GM12864 (cell line): ENCODE results near the gene GRIK3.

Experiments
- DNase-seq: peaks from one replicate; pipeline ENCODE4 v3.0.0-alpha.2; 2011; ENCODE audit warnings: low read depth
- H3K4me3 ChIP-seq: 2 replicates; pipeline ENCODE4 v1.5.1; 2011; ENCODE audit warnings: mild to moderate bottlenecking, low read depth, low read length, control low read depth
- CTCF ChIP-seq: IDR thresholded peaks from 2 replicates; pipeline ENCODE4 v1.5.1; 2011; ENCODE audit warnings: low read depth, mild to moderate bottlenecking, moderate library complexity, low read length, control low read depth, inconsistent platforms; ENCODE audit errors: missing control alignments

GRIK3 gene

DNA sequence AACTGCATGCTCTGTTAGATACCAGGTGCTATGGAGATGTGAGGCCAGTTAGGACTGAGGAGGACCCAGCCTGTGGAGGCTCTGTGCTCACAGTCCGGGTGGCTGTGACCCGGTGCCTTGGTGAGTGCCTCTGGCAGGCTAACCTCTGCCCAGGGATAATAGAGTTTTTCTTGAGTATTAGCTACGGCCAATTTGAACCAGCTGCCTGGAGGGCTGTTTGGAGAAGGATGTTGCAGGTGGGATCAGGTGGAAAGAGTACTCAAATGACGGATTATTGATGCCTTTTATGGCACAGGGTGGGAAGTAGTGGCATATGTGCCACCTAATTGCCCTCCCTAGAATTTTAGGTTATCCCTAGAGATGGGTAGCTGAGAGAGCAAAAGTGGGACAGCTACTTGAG, 182.7 kb downstream of the GRIK3 start:
- no peak for DNase-seq
- no peak overlapping the region for H3K4me3 ChIP-seq
- no peak for TF ChIP-seq CTCF

DNA sequence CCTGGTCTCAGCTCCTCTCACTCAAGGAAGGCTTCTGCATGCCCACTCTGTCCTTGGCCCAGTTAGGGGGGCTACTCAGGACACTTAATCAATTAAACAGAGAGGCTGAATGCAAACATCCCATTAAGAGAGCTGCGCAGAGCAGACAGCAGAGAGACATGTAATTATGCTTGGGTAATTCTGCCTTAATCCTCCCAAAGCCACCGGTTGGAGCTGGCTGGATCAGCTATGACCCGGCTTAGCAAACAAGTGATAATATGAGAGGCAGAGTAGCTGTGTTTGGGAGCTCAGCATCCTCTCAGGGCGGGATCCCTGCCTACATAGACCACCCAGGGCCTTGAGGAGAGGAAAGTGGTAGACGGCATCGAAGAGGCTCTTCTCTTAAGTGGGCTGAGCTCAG, 183.2 kb downstream of the GRIK3 start:
- TF ChIP-seq CTCF = no peak
- H3K4me3 ChIP-seq = no peak overlapping the region
- no peak for DNase-seq

- no peak for DNase-seq
- no peak for TF ChIP-seq CTCF
- no peak overlapping the region for H3K4me3 ChIP-seq
Observed at GRCh38 chr1:36849956-36850355, 184.4 kb downstream of the GRIK3 start.

GRCh38 chr1:36847761-36848160, 186.6 kb downstream of the GRIK3 start:
- TF ChIP-seq CTCF = no peak
- DNase-seq = no peak
- H3K4me3 ChIP-seq = no peak overlapping the region

GRCh38 chr1:36847186-36847585, 187.1 kb downstream of the GRIK3 start:
- H3K4me3 ChIP-seq = no peak overlapping the region
- TF ChIP-seq CTCF = no peak

DNA sequence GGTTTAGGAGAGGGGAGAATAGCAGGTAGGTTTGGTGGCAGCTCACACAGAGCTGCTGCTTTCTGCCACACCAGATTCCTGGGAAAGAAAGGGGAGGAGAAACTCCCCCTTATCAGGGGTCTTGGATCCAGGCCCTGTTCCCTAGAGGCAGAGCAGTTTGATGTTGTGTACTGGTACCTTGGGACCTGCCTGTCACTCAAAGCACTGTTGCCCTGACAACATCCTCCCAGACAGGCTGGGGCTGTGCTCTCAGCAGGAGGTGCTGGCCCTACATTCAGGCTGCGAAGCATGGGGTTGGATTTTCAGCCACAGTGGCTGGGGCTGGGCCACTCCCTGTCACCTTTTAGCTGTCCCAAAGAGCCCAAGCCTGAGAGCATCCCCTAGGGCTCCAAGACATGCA, 188.0 kb downstream of the GRIK3 start:
- TF ChIP-seq CTCF = no peak
- H3K4me3 ChIP-seq = no peak overlapping the region
- DNase-seq = no peak

More at GRCh38 chr1:36847186-36847585, 187.1 kb downstream of the GRIK3 start:
- no peak for DNase-seq

DNA sequence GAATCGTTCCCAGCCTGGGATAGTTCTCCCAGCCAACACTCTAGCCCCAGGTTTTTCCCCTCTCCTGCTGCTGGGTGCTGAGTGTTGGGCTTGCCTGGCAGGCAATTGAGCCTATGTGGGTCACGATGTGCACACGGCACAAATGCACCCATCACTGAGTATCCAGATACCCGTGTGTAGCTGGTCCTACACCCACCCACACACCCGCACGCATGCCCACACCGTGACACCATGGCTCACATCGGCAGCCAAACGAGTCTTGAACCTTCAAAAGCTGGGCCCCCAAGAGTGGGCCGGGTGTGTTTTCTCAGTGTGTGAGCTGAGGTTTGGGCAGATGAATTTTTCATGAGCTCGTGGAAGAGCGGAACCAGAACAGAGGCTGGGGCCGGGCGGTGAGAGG, 188.5 kb downstream of the GRIK3 start:
- no peak for TF ChIP-seq CTCF
- no peak for DNase-seq

More for the DNA sequence above, 188.5 kb downstream of the GRIK3 start:
- H3K4me3 ChIP-seq = no peak overlapping the region
